ENCODE results near the gene CCDC57. TPM values are rescaled to one million over a fixed set of nuclear protein-coding genes. Genes with fewer than 3 reads are reported as not detected.
"Not testable (repeated sequence)": the region's sequence is repeated elsewhere in the genome, so short reads cannot be mapped to it uniquely, and the experiment has no call there.

Gene CCDC57
- polyA plus RNA-seq, 1 donor = 45.6 TPM

GRCh38 chr17:82213251-82214011, 789 bp upstream of the CCDC57 start:
- no CpG with 5 or more reads among the region's 37 CpGs for WGBS (ENCODE audit: insufficient coverage, low lambda C conversion rate)
- H3K36me3 ChIP-seq (ENCODE audit: control insufficient read depth, insufficient read depth, low read length) = no peaks in the 10 kb centered on the region
- H3K27ac ChIP-seq (ENCODE audit: low read length) = no peak overlapping the region
- H3K4me1 ChIP-seq (ENCODE audit: control insufficient read depth, insufficient read depth, low read length) = no peaks in the 10 kb centered on the region
- H3K9me3 ChIP-seq (ENCODE audit: control insufficient read depth, low read depth, low read length) = no peaks in the 10 kb centered on the region
- peak overlapping the region; percentile 68 for H3K4me3 ChIP-seq (ENCODE audit: low read length)
- DNase-seq = peak in 1 of 2 donors; percentile 47
- no peaks in the 10 kb centered on the region for H3K27me3 ChIP-seq (ENCODE audit: control insufficient read depth, insufficient read depth, low read length)

DNA sequence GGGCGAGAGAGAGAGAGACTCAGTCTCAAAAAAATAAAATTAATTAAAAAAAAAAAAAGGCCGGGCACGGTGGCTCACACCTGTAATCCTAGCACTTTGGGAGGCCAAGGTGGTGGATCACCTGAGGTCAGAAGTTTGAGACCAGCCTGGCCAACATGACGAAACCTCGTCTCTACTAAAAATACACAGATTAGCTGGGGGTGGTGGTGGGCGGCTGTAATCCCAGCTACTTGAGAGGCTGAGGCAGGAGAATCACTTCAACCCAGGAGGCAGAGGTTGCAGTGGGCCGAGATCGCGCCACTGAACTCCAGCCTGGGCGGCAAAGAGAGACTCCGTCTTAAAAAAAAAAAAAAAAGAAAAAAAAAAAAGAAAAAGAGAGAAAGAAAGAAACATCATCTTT, 2.0 kb downstream of the CCDC57 start:
- WGBS (ENCODE audit: insufficient coverage, low lambda C conversion rate) = 97% methylated on average over 5 of the region's 11 CpGs
- not testable (repeated sequence) for H3K9me3 ChIP-seq (ENCODE audit: control insufficient read depth, low read depth, low read length); H3K4me3 ChIP-seq (ENCODE audit: low read length); H3K27ac ChIP-seq (ENCODE audit: low read length); DNase-seq; H3K36me3 ChIP-seq (ENCODE audit: control insufficient read depth, insufficient read depth, low read length); H3K27me3 ChIP-seq (ENCODE audit: control insufficient read depth, insufficient read depth, low read length); H3K4me1 ChIP-seq (ENCODE audit: control insufficient read depth, insufficient read depth, low read length)

GRCh38 chr17:82205720-82206508, 6.7 kb downstream of the CCDC57 start:
- peak; percentile 84 to 91 for DNase-seq
- peaks cover 7% of the 10 kb centered on the region for H3K36me3 ChIP-seq (ENCODE audit: control insufficient read depth, insufficient read depth, low read length)
- H3K4me3 ChIP-seq (ENCODE audit: low read length) = no peak overlapping the region
- peak overlapping the region; percentile 88 for H3K27ac ChIP-seq (ENCODE audit: low read length)
- no peaks in the 10 kb centered on the region for H3K9me3 ChIP-seq (ENCODE audit: control insufficient read depth, low read depth, low read length)
- WGBS (ENCODE audit: insufficient coverage, low lambda C conversion rate) = no CpG with 5 or more reads among the region's 21 CpGs
- H3K4me1 ChIP-seq (ENCODE audit: control insufficient read depth, insufficient read depth, low read length) = peaks cover 7% of the 10 kb centered on the region
- H3K27me3 ChIP-seq (ENCODE audit: control insufficient read depth, insufficient read depth, low read length) = no peaks in the 10 kb centered on the region

- Histone ChIP-seq H3K27ac (ENCODE audit: low read length) (peak overlapping the region; percentile 88), H3K4me1 (ENCODE audit: control insufficient read depth, insufficient read depth, low read length) (peaks cover 7% of the 10 kb centered on the region), H3K4me3 (ENCODE audit: low read length) (no peak overlapping the region), H3K36me3 (ENCODE audit: control insufficient read depth, insufficient read depth, low read length) (peaks cover 11% of the 10 kb centered on the region), H3K27me3 (ENCODE audit: control insufficient read depth, insufficient read depth, low read length) (no peaks in the 10 kb centered on the region), H3K9me3 (ENCODE audit: control insufficient read depth, low read depth, low read length) (no peaks in the 10 kb centered on the region)
- no CpG with 5 or more reads among the region's 25 CpGs for WGBS (ENCODE audit: insufficient coverage, low lambda C conversion rate)
- no peak for DNase-seq
Observed at GRCh38 chr17:82204831-82205719, 7.6 kb downstream of the CCDC57 start.

GRCh38 chr17:82203920-82204319, 8.7 kb downstream of the CCDC57 start:
- H3K9me3 ChIP-seq (ENCODE audit: control insufficient read depth, low read depth, low read length) = no peaks in the 10 kb centered on the region
- peaks cover 7% of the 10 kb centered on the region for H3K4me1 ChIP-seq (ENCODE audit: control insufficient read depth, insufficient read depth, low read length)
- no peak overlapping the region for H3K4me3 ChIP-seq (ENCODE audit: low read length)
- H3K27ac ChIP-seq (ENCODE audit: low read length) = no peak overlapping the region
- no CpG with 5 or more reads among the region's 19 CpGs for WGBS (ENCODE audit: insufficient coverage, low lambda C conversion rate)
- H3K27me3 ChIP-seq (ENCODE audit: control insufficient read depth, insufficient read depth, low read length) = no peaks in the 10 kb centered on the region
- H3K36me3 ChIP-seq (ENCODE audit: control insufficient read depth, insufficient read depth, low read length) = peaks cover 16% of the 10 kb centered on the region
- no peak for DNase-seq

DNA sequence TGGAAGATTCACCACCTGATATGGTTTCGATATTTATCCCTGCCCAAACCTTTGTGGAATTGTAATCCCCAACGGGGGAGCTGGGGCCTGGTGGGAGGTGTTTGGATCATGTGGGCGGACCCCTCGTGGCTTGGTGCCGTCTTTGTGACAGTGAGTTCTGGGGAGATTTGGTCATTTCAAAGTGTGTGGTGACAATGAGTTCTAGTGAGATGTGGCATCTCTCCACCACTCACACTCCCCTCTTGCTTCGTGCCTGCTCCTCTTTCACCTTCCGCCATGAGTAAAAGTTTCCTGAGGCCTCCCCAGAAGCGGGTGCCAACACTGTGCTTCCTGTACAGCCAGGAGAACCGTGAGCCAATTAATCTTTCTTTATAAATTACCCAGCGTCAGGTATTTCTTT, 9.7 kb downstream of the CCDC57 start:
- no peak overlapping the region for H3K4me3 ChIP-seq (ENCODE audit: low read length)

DNA sequence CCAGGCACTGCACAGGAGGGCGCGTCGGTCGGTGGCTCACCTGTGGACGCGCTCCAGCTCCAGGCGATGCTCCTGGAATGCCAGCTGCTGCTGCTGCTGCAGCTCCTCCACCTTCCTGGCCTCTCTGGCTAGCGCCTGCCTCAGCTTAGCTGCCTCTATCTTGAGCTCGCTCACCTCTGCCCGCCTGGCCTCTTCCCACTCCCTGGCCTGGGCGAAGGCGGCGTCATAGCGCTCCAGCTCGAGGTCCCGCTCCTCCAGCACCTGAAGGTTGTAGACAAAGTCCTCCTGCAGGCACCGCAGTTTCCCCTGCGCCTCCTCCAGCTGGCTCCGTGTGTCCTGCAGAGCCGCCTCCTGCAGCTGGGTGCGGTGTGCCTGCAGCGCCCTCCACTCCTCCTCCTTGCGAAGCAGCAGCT, 11.1 kb downstream of the CCDC57 start:
- DNase-seq = peak in 1 of 2 donors; percentile 46
- no CpG with 5 or more reads among the region's 23 CpGs for WGBS (ENCODE audit: insufficient coverage, low lambda C conversion rate)
- Histone ChIP-seq H3K36me3 (ENCODE audit: control insufficient read depth, insufficient read depth, low read length) (peaks cover 27% of the 10 kb centered on the region), H3K9me3 (ENCODE audit: control insufficient read depth, low read depth, low read length) (no peaks in the 10 kb centered on the region), H3K4me3 (ENCODE audit: low read length) (no peak overlapping the region), H3K27ac (ENCODE audit: low read length) (no peak overlapping the region), H3K4me1 (ENCODE audit: control insufficient read depth, insufficient read depth, low read length) (peaks cover 6% of the 10 kb centered on the region), H3K27me3 (ENCODE audit: control insufficient read depth, insufficient read depth, low read length) (no peaks in the 10 kb centered on the region)

More for the DNA sequence above, 9.7 kb downstream of the CCDC57 start:
- H3K4me1 ChIP-seq (ENCODE audit: control insufficient read depth, insufficient read depth, low read length) = peaks cover 7% of the 10 kb centered on the region
- WGBS (ENCODE audit: insufficient coverage, low lambda C conversion rate) = 100% methylated on average over 1 of the region's 10 CpGs
- no peak overlapping the region for H3K27ac ChIP-seq (ENCODE audit: low read length)
- peaks cover 18% of the 10 kb centered on the region for H3K36me3 ChIP-seq (ENCODE audit: control insufficient read depth, insufficient read depth, low read length)
- H3K27me3 ChIP-seq (ENCODE audit: control insufficient read depth, insufficient read depth, low read length) = no peaks in the 10 kb centered on the region
- no peaks in the 10 kb centered on the region for H3K9me3 ChIP-seq (ENCODE audit: control insufficient read depth, low read depth, low read length)
- no peak for DNase-seq

GRCh38 chr17:82200743-82201497, 11.7 kb downstream of the CCDC57 start:
- H3K27ac ChIP-seq (ENCODE audit: low read length) = no peak overlapping the region
- WGBS (ENCODE audit: insufficient coverage, low lambda C conversion rate) = 86% methylated on average over 1 of the region's 13 CpGs
- H3K36me3 ChIP-seq (ENCODE audit: control insufficient read depth, insufficient read depth, low read length) = peaks cover 27% of the 10 kb centered on the region
- H3K27me3 ChIP-seq (ENCODE audit: control insufficient read depth, insufficient read depth, low read length) = no peaks in the 10 kb centered on the region
- H3K4me3 ChIP-seq (ENCODE audit: low read length) = no peak overlapping the region
- DNase-seq = no peak
- H3K4me1 ChIP-seq (ENCODE audit: control insufficient read depth, insufficient read depth, low read length) = peaks cover under 1% of the 10 kb centered on the region
- no peaks in the 10 kb centered on the region for H3K9me3 ChIP-seq (ENCODE audit: control insufficient read depth, low read depth, low read length)

DNA sequence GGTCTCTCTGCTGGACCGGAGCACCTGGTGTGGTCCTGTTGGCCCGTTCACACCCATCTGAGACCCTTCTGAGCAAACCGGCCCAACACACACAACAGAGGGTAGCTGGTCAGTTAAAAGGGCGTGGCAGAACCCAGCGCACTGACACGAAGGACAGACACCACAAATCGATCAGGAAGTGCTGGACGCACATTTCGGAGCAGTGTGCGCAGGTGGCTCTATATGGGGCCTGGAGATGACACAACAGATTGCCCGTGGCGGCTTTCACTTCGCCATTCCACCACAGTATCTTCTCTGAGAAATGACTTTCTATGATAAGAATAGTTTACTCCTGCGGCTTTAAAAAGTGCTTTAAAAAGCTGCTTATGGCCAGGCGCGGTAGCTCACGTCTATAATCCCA, 12.5 kb downstream of the CCDC57 start:
- no CpG with 5 or more reads among the region's 17 CpGs for WGBS (ENCODE audit: insufficient coverage, low lambda C conversion rate)
- Histone ChIP-seq H3K9me3 (ENCODE audit: control insufficient read depth, low read depth, low read length) (no peaks in the 10 kb centered on the region), H3K27ac (ENCODE audit: low read length) (no peak overlapping the region), H3K27me3 (ENCODE audit: control insufficient read depth, insufficient read depth, low read length) (no peaks in the 10 kb centered on the region), H3K4me3 (ENCODE audit: low read length) (no peak overlapping the region), H3K4me1 (ENCODE audit: control insufficient read depth, insufficient read depth, low read length) (no peaks in the 10 kb centered on the region), H3K36me3 (ENCODE audit: control insufficient read depth, insufficient read depth, low read length) (peaks cover 32% of the 10 kb centered on the region)
- no peak for DNase-seq

All from large intestine (tissue), 3 donors.